ENCODE data around the gene CCDC117. TPM values are rescaled to one million over a fixed set of nuclear protein-coding genes. Genes with fewer than 3 reads are reported as not detected.

CCDC117 gene
- total RNA-seq, 1 experiment from 2014 or later, result 33.5 TPM

DNA sequence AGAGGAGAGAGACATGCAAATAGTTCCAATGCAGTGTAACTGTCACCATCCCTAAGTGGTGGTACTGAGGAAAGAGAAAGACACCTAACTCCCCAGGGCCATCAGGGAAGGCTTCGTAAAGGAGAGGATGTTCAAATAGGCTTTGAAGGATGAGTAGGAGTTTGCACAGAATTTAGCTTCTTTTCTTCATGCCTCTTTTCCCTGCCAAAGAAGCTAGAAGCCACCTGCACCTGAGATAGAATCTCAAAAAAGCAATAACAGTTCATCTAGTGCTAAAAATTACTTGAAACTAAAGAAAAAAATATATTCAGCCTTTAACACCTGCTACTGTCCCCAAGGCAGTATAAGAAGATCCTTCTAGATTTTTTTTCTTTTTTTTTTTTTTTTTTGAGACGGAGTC is 44.6 kb downstream of the CCDC117 start:
- Histone ChIP-seq H3K9me3 (ENCODE audit: low read depth, low read length, poor library complexity, severe bottlenecking) (no peaks in the 10 kb centered on the region), H3K4me3 (ENCODE audit: low read depth, low read length, poor library complexity, severe bottlenecking) (no peak overlapping the region), H3K4me1 (ENCODE audit: insufficient read depth, low read length, poor library complexity, severe bottlenecking) (no peaks in the 10 kb centered on the region), H3K36me3 (ENCODE audit: insufficient read depth, low read length, poor library complexity, severe bottlenecking) (no peaks in the 10 kb centered on the region), H3K27ac (ENCODE audit: low read depth, low read length, poor library complexity, severe bottlenecking) (no peak overlapping the region), H3K27me3 (replicated peaks; ENCODE audit: insufficient read depth, low read depth, low read length, poor library complexity) (no peaks in the 10 kb centered on the region)
- POLR2A ChIA-PET (ENCODE audit: low non-redundant PET), result no interaction called here
- no peak for DNase-seq (ENCODE audit: low spot score)
- no TSS peak for BruUV-seq (replicated peaks)
- intact Hi-C loops (cut with micrococcal nuclease; ENCODE audit: unreplicated experiment), result no loop called here
- CTCF ChIA-PET, result no interaction called here
- no peak for TF ChIP-seq EZH2 (IDR thresholded peaks at IDR 0.05; ENCODE audit: borderline replicate concordance, low read depth, low read length, poor library complexity, severe bottlenecking)
- TF ChIP-seq, protein P1, sequence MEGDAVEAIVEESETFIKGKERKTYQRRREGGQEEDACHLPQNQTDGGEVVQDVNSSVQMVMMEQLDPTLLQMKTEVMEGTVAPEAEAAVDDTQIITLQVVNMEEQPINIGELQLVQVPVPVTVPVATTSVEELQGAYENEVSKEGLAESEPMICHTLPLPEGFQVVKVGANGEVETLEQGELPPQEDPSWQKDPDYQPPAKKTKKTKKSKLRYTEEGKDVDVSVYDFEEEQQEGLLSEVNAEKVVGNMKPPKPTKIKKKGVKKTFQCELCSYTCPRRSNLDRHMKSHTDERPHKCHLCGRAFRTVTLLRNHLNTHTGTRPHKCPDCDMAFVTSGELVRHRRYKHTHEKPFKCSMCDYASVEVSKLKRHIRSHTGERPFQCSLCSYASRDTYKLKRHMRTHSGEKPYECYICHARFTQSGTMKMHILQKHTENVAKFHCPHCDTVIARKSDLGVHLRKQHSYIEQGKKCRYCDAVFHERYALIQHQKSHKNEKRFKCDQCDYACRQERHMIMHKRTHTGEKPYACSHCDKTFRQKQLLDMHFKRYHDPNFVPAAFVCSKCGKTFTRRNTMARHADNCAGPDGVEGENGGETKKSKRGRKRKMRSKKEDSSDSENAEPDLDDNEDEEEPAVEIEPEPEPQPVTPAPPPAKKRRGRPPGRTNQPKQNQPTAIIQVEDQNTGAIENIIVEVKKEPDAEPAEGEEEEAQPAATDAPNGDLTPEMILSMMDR (conservative IDR thresholded peaks at IDR 0.05; ENCODE audit: low read depth, low read length), result no peak

DNA sequence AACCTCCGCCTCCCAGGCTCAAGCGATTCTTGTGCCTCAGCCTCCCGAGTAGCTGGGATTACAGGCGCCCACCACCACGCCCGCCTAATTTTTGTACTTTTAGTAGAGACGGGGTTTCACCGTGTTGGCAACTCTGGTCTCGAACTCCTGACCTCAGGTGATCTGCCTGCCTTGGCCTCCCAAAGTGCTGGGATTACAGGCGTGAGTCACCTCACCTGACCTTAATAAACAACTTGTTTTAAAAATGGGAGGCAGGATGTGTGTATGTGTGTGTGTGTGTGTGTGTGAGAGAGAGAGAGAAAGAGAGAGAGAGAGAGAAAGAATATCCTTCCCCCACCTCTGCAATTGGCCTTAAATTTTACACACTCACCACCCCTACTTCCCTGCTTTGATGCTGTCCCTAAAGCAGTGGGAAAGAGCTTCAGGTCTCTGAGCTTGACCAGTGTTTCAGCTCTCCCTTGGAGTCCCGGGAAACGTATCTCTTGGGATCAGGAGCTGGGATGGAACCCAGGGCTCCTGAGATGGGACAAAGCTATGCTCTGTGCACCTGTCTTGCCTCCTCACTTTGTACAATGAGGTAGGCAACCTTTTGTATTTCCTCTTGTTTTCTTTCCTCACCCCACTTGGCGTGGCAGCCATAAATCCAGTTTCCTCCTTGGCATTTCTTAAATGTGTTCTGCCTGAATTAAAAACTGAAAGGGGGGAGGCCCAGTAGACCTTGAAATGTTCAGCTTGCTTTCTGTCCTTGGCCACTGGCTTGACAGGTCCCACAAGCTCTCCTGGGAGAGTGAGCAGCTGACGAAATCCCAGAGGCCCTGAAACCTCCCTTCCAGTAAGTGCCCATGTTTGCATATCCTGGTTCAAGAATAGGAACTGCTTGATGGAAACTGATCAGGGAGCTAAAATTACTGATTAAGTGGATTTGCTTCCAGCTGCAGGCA is 45.7 kb downstream of the CCDC117 start:
- ChIA-PET POLR2A (ENCODE audit: low non-redundant PET) (no interaction called here), CTCF (no interaction called here)
- TF ChIP-seq, protein P1 (conservative IDR thresholded peaks at IDR 0.05; ENCODE audit: low read depth, low read length), result no peak
- no peak for TF ChIP-seq EZH2 (IDR thresholded peaks at IDR 0.05; ENCODE audit: borderline replicate concordance, low read depth, low read length, poor library complexity, severe bottlenecking)
- intact Hi-C loops (cut with micrococcal nuclease; ENCODE audit: unreplicated experiment), result no loop called here
- H3K4me1 ChIP-seq (ENCODE audit: insufficient read depth, low read length, poor library complexity, severe bottlenecking), result no peaks in the 10 kb centered on the region
- H3K27ac ChIP-seq (ENCODE audit: low read depth, low read length, poor library complexity, severe bottlenecking), result no peak overlapping the region
- BruUV-seq (replicated peaks), result no TSS peak
- no peaks in the 10 kb centered on the region for H3K9me3 ChIP-seq (ENCODE audit: low read depth, low read length, poor library complexity, severe bottlenecking)
- H3K4me3 ChIP-seq (ENCODE audit: low read depth, low read length, poor library complexity, severe bottlenecking), result no peak overlapping the region
- no peak for DNase-seq (ENCODE audit: low spot score)
- no peaks in the 10 kb centered on the region for H3K27me3 ChIP-seq (replicated peaks; ENCODE audit: insufficient read depth, low read depth, low read length, poor library complexity)
- H3K36me3 ChIP-seq (ENCODE audit: insufficient read depth, low read length, poor library complexity, severe bottlenecking), result no peaks in the 10 kb centered on the region

DNA sequence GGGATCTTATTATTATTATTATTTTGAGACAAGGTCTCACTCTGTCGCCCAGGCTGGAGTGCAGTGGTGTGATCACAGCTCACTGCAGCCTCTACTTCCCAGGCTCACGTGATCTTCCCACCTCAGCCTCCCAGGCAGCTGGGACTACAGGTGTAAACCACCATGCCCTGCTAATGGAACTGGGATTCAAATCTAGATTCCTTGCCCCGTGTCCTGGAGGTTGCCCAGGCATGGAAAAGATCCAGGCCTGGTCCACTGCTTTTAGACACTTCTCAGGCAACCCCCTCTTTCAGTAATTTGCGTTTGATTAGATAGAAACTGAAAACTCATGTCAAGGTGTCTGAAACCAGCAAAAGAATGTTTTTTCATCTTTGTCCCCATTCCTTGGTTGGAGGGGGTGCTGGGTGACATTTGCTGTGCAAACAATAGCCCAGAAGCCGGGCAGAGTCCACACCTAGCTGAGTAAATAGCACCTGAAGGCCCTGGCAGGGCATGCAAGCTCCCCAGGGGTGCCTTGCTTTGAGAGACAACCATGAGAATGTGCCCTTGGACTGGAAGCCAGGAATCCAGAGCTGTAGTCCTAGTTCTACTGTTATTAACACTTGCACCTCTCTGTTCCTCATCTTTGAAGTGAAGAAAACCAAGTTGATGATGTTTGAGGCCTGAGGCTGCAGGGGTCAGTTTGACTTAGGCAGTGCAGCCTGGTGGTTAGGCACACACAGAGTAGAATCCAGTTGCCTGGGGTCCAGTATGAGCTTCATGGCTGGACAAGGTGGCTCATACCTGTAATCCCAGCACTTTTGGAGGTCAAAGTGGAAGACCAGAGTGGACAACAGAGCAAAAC is 47.0 kb downstream of the CCDC117 start:
- Histone ChIP-seq H3K27me3 (replicated peaks; ENCODE audit: insufficient read depth, low read depth, low read length, poor library complexity) (no peaks in the 10 kb centered on the region), H3K27ac (ENCODE audit: low read depth, low read length, poor library complexity, severe bottlenecking) (no peak overlapping the region), H3K4me3 (ENCODE audit: low read depth, low read length, poor library complexity, severe bottlenecking) (no peak overlapping the region), H3K4me1 (ENCODE audit: insufficient read depth, low read length, poor library complexity, severe bottlenecking) (no peaks in the 10 kb centered on the region), H3K36me3 (ENCODE audit: insufficient read depth, low read length, poor library complexity, severe bottlenecking) (no peaks in the 10 kb centered on the region), H3K9me3 (ENCODE audit: low read depth, low read length, poor library complexity, severe bottlenecking) (no peaks in the 10 kb centered on the region)
- intact Hi-C loops (cut with micrococcal nuclease; ENCODE audit: unreplicated experiment), result loop anchor here (10.0 kb wide), 1 partner anchor 795 kb away; no protein-coding TSS in a partner anchor
- TF ChIP-seq, protein P1 (conservative IDR thresholded peaks at IDR 0.05; ENCODE audit: low read depth, low read length), result no peak
- no peak for TF ChIP-seq EZH2 (IDR thresholded peaks at IDR 0.05; ENCODE audit: borderline replicate concordance, low read depth, low read length, poor library complexity, severe bottlenecking)
- BruUV-seq (replicated peaks), result no TSS peak
- DNase-seq (ENCODE audit: low spot score), result no peak
- CTCF ChIA-PET, result no interaction called here
- POLR2A ChIA-PET (ENCODE audit: low non-redundant PET), result no interaction called here
